Frontal cortex (tissue), 4 donors: Measurements from ENCODE around the gene SNAPC2. TPM values are rescaled to one million over a fixed set of nuclear protein-coding genes. Genes with fewer than 3 reads are reported as not detected.
"Not testable (repeated sequence)": the region's sequence is repeated elsewhere in the genome, so short reads cannot be mapped to it uniquely, and the experiment has no call there.

Source experiments
- DNase-seq, 2 donors: peaks; one replicate each; pipeline ENCODE4 v3.0.0; 2012; ENCODE audit warnings: low spot score in 2 of 2
- FAIRE-seq: peaks from 2 replicates; lab custom pipeline; 2012; peaks lifted over from hg19 to GRCh38; lab: Jason Lieb, UNC
- total RNA-seq: library from RNA; depleted of rRNA; stranded (reverse); fragments of >200 nt; gene quantifications from one replicate; pipeline ENCODE4 v1.2.3, GENCODE V29; 2014
- donor health status: control.
- donor health status: control.
- donor health status: control.

The SNAPC2 gene
- total RNA-seq, 1 donor from 2014 or later = 4.9 TPM

DNA sequence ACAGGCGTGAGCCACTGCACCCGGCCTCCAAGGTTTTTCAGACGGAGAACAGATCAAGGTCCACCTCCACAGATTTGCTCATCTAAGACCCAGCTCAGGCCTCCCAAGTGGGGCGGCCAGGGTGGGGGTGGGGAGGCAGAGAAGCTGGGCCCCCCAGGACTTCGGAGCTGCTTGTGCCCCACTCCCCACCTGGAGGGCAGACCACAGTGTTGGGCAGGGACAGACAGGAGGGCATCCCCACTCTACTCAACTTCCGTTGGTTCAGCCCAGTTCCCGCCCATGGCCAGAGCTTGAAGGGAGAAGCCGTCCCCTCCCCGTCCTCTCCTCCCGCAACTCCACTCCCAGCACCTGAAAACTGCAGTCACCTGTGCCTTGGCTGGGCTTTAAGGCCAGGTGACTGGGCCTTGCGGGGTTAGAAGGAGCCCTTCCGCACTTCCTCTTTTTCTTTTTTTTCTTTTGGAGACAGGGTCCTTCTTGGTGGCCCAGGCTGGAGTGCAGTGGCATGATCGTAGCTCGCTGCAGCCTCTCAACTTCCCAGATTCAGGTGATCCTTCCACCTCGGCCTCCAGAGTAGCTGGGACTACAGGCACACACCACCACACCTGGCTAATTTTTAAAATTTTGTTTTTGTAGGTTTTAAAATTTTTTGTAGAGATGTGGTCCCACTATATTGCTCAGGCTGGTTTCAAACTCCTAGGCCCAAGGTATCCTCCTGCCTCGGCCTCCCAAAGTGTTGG, 32.6 kb upstream of the SNAPC2 start:
- DNase-seq (no peak), FAIRE-seq (no peak)

DNA sequence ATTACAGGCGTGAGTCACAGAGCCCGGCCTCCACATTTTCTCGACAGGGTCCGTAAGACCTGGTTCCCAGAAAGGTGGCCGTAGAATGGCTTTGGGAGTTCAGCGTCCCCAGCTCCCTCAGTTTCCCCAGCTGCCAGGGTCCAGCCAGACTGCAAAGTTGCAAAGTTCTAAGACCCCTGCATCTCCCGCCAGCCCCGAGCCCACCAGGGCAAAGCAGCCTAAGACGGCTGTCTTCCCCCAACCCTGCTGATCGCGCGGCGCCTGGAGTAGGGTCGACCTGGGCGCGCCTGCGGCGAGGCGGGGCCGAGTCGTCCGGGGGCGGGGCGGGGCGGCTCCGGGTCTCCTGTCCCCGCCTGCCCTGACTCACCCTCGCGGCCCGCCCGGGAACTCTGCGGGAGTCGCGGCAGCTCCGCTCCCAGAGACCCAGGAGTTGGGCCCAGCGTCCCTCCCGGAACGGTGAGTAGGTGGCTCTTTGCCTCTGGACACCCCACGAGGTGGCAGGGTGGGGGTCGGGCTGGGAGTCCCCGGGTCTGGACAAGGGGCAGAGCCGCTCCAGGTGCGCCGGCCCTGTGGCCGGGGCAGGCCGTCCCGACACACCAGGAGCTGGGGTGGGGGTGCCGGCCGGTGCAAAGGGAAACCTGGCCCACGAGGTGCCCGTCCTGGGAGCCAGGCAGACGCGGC, 31.9 kb upstream of the SNAPC2 start, which contains the start of gene LRRC8E:
TSS of gene LRRC8E (plus strand) at position 366 of the 681 bp plus-strand sequence. CDS start 7,094 bp downstream, outside the sequence.
- FAIRE-seq (no peak), DNase-seq (no peak)

DNA sequence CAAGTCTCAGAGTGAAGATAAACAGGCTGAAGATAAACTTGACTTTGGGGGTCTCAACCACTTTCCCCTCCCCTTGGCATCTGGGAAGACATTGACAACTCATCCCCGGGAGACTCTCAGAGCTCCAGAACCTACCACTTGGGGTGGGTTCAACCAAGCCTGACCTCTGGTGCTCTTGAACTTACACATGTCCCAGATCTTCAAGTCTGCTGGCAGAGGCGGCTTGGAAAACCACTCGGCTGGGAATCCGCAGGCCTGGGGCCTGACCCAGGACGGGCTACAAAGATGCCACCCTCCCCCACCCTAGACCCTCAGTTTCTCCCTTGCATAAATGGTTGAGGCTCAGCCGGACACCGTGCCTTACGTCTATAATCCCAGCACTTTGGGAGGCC, 31.3 kb upstream of the SNAPC2 start:
- DNase-seq (no peak), FAIRE-seq (no peak)

DNA sequence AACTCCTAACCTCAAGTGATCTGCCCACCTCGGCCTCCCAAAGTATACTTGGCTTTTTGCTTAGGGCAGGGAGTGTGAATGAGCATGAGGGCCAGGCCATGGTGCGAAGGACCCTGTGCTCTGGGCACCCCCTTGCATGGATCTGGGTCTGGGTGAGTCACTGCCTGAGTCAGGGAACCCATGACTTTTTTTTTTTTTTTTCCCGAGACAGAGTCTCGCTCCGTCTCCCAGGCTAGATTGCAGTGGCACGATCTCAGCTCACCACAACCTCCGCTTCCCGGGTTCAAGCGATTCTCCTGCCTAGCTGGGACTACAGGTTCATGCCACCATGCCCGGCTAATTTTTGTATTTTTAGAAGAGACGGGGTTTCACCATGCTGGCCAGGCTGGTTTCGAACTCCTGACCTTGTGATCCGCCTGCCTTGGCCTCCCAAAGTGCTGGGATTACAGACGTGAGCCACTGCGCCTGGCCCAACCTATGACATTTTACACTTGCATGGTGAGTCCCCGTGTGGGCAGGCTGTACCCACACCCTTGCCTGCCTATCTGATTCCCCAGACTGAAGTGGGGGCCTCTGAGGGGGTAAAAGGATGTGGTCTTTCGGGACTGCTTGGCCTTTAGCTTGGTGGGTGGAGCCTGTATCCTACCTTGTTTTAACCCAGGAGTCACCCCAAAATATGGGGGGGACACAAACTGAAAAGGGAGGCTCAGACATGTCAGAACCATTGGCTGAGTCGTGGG, 26.6 kb upstream of the SNAPC2 start:
- FAIRE-seq, DNase-seq: not testable (repeated sequence)

DNA sequence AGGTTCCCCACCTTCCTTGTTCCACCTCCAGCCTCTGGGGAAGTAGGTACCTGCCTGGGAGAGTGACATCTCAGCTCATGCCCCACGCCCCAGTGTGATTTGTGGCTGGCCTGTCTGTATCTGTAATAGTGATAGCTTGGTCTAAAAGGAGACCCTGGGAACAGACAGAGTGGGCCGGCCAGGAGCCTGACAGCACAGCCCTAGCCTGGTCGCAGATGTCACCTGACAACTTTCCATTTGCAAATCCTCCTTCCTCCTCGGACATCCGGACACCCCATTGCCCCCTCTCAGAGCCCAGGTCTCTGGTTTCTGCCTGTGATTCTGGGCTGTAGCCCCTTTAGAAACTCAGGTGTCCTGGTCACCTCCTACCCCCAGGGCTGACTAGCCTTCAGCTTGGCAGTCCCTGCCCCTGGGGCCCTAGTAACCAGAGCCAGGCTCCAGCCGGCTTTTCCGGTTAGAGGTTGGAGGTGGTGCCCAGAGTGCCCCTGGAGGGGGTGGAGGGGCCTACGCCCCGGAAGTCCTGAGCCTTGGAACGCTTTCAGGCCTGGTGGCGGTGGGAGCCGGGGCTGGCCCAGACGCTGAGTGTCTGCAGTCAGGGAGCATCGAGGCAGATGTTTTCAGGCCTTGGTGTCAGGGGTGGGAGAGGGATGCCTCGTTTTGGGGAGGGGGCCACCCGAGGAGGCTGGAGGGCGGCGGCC, 25.4 kb upstream of the SNAPC2 start:
- DNase-seq = no peak
- FAIRE-seq = no peak

DNA sequence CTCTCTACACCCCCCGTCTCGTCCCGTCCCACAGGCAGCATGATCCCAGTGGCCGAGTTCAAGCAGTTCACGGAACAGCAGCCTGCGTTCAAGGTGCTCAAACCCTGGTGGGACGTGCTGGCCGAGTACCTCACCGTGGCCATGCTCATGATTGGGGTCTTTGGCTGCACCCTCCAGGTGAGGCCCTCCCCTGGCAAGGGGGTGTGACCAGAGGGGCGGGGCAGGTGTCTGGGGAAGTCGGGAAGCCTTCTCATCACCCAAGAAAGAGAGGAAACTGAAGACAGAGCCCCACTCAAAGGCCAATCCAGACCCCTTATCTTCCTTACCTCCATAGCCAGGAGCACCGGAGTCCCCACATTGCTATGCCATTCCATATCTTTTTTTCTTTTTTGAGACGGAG, 24.6 kb upstream of the SNAPC2 start:
- DNase-seq (no peak), FAIRE-seq (no peak)

DNA sequence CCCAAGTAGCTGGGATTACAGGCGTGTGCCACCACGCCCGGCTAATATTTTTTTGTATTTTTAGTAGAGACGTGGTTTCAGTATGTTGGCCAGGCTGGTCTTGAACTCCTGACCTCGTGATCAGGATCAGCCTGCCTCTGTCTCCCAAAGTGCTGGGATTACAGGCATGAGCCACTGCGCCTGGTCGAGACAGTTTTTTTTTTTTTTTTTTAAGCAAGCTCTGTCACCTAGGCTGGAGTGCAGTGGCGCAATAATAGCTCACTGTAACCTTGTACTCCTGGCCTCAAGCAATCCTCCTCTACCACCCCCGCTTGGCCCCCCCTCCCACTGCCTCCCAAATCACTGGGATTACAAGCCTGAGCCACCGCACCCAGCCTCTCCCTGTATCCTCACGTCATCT, 22.8 kb upstream of the SNAPC2 start:
- FAIRE-seq (no peak), DNase-seq (no peak)

DNA sequence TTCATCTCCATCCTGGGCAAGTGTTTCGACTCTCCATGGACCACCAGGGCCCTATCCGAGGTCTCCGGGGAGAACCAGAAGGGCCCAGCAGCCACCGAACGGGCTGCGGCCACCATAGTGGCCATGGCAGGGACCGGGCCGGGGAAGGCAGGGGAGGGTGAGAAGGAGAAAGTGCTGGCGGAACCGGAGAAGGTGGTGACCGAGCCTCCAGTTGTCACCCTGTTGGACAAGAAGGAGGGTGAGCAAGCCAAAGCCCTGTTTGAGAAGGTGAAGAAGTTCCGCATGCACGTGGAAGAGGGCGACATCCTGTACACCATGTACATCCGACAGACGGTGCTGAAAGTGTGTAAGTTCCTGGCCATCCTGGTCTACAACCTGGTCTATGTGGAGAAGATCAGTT, 21.2 kb upstream of the SNAPC2 start:
- FAIRE-seq (no peak), DNase-seq (no peak)

DNA sequence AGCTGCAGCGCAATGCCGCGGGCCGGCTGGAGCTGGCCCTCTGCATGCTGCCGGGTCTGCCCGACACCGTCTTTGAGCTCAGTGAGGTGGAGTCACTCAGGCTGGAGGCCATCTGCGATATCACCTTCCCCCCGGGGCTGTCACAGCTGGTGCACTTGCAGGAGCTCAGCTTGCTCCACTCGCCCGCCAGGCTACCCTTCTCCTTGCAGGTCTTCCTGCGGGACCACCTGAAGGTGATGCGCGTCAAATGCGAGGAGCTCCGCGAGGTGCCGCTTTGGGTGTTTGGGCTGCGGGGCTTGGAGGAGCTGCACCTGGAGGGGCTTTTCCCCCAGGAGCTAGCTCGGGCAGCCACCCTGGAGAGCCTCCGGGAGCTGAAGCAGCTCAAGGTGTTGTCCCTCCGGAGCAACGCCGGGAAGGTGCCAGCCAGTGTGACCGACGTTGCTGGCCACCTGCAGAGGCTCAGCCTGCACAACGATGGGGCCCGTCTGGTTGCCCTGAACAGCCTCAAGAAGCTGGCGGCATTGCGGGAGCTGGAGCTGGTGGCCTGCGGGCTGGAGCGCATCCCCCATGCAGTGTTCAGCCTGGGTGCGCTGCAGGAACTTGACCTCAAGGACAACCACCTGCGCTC, 20.3 kb upstream of the SNAPC2 start:
- DNase-seq = no peak
- no peak for FAIRE-seq

DNA sequence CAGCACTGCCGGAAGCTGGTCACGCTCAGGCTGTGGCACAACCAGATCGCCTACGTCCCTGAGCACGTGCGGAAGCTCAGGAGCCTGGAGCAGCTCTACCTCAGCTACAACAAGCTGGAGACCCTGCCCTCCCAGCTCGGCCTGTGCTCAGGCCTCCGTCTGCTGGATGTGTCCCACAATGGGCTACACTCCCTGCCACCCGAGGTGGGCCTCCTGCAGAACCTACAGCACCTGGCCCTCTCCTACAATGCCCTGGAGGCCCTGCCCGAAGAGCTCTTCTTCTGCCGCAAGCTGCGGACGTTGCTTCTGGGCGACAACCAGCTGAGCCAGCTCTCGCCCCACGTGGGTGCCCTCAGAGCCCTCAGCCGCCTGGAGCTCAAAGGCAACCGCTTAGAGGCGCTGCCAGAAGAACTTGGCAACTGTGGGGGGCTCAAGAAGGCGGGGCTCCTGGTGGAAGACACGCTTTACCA, 19.7 kb upstream of the SNAPC2 start:
- FAIRE-seq (no peak), DNase-seq (no peak)

DNA sequence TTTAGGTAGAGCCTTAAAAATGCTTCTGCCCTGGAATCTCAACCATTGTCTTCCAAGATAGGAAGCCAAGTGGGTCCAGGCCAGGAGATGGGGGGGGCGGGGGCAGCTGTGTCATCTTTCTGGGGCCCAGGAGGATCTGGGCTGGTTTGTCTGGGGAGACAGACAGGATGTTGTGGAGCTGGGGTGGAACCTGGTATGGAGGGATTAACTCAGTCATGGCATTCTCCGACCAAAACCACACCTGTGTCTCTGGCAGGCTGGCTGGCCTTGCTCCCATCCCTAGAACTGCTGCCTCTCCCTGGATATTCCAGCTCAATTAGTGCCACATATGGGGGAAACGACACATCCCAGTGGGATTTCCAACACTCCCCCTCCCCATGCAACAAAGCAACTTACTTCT, 19.2 kb upstream of the SNAPC2 start:
- no peak for DNase-seq
- FAIRE-seq = no peak

DNA sequence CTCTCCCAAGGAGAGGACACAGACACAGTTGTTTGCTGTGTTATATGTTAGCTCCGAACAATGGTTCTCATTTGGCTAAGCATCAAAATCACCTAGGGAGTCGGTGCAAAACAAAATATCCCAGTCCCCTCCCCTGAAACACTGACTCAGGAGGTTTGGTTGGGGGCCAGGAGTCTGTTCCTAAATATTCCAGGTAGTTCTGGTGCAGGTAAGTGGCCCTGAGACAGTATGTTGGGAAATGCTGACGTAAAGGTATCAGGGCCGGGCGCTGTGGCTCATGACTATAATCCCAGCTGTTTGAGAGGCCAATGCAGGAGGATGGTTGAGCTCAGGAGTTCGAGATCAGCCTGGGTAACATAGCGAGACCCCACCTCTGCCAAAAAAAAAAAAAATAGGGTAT, 18.8 kb upstream of the SNAPC2 start:
- FAIRE-seq (no peak), DNase-seq (no peak)

DNA sequence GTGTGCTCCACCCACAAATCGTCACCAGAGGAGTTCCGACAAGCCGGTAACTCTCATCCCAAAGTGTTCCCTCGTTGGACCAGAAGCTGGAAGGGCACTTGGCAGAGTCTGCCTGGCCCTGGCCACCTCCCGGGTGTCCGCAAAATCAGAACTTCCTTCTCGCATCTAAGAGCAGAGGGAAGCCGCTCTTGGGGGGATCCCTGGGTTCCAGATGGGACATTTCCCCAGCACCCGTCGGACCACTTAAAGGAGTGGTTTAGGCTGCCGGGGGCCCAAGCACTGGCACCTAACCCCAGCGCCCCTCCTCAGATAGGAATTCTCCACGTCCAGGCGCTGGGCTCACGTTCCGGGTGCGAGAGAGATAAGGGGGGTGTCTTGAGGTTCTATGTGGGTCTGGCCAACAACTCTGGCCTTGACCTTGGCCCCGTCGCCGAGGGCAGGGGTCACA, 17.3 kb upstream of the SNAPC2 start:
- FAIRE-seq (no peak), DNase-seq (no peak)

DNA sequence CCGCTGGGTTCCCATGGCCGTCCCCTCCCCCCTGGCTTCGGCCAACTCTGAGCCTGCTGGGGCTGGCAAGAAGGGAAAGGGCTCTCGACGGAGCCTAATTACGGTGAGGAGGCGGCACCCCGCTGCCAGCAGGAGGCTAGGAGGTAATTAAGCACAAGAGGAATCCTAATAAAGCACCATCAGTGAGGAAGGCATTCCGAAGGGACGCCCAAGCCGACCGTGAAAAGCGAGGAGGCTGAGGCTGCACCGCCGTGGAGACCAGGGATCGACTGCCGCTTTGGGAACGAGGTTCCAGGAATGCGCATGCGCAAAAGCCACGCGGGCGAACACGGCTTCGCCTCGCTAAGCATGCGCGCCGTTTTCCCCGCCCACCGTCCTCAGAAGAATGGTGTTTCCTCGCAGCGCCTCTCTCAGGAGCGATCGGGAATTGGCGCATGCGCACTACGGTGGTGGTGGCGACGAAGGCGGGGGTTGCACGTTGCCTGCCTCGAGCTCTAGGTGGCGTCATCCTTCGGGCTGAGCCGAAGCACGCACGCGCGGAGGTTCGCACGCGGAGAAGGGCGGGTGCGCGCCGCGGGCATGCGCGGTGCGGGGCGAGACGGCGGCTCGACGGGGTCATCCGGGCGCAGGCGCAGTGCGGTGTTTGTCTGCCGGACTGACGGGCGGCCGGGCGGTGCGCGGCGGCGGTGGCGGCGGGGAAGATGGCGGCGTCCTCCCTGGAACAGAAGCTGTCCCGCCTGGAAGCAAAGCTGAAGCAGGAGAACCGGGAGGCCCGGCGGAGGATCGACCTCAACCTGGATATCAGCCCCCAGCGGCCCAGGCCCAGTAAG, 16.7 kb upstream of the SNAPC2 start, which contains the start of gene MAP2K7:
TSS of gene MAP2K7 (plus strand) at position 634 of the 830 bp plus-strand sequence. CDS start at position 702, 68 bp downstream.
- FAIRE-seq (peak; percentile 81), DNase-seq (peak; percentile 100)

DNA sequence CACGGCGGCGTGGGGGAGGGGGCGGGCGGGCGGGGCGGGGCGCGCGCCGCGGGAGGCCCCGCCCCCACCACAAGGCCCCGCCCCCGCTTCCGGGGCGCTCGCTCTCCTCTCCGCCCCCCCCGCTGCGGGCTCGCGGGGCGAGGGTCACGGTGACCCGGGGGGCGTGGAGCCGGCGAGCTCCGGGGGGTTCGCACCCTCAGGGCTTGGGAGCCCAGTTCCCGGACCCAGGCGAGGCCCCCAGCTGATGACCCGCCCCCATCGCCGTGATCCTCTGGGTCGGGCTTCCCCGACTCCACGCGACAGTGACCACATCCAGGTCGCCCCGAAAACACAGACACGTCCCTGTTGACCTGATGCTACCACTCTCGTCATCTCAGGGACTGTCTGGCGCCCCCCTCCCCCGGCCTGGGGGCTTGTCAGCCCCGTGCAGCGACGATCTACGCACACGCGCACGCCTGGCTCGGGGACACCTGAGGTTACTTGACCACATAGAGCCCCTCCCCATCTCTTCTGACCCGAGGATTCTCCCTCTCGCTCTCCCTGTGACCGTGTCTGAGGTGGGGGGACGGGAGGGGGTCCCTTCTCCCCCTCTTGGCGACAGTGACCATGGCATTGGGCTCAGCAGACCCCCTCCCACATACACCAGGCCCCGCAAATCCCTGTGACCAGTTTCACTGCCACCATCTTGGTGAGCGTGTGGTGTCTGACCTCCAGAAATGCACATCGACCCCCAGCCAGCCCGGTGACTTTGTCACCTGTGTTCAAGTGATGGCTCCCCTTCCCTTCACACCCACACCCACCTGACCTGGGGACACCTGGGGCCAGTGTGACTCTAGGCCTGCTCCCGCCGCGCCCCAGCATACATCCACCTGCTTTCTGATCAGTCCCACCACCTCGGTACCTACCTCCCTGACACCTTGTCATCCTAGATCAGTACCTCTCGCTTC, 15.8 kb upstream of the SNAPC2 start:
- DNase-seq (peak; percentile 87 to 91), FAIRE-seq (no peak)

DNA sequence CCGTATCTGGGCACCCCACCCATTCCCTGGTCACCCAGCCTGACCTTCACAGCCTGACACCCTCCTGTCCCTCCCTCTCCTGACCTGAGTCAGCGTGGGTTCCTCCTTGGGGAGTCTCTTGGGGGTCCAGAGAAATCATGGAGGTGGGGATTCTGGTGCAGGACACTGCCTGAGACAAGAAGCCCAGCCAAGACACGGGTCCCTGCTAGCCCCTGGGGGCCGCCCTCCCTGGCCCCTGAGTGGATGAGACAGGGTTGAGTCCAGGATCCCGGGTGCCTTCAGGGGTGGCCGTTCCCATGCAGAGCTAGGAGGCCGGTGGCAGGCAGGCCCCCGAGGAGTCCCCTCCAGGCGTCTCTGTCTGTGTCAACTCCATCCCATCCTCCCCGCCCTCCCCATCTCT, 14.9 kb upstream of the SNAPC2 start:
- FAIRE-seq = no peak

DNA sequence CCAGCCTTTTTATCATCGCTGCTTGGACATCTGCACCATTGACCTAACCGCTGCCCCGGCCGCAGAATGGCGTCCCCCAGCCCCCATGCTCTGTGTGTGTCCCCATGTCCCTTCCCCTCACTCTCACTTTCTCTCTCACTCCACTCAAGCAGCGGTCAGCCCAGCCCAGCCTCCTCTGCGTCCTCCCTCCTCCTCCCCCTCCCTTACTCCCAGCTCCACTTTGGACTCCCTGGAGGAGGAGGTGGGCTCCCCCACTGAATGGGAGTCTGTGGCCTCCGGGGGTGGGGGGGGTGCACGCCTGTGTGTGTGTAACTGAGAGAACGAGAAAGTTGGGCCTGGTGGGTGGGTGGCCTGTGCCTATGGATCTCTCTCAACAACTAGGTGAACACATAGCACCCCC, 14.3 kb upstream of the SNAPC2 start:
- FAIRE-seq = no peak
- no peak for DNase-seq

More for the DNA sequence above, 14.9 kb upstream of the SNAPC2 start:
- no peak for DNase-seq
